Stimulated activated CD4-positive, alpha-beta T cell treated with anti-CD3 and anti-CD28 coated beads, TNF-alpha, amount 100 ng/mL, for 4 hours (primary cell): ENCODE measurements around the gene SNRPD1.
"Not testable (repeated sequence)": the region's sequence is repeated elsewhere in the genome, so short reads cannot be mapped to it uniquely, and the experiment has no call there.

Experiments used
- DNase-seq, 3 experiments: peaks; one replicate each; pipeline ENCODE4 v3.0.0-alpha.2; 2020; ENCODE audit warnings: low read depth in 3 of 3

Gene SNRPD1

GRCh38 chr18:21612125-21613039 lies at the start of gene SNRPD1:
Gene SNRPD1 (plus strand): TSS chr18:21612314. CDS start chr18:21612430, 116 bp downstream.
- peak; percentile 73 to 86 (median 78) for DNase-seq

GRCh38 chr18:21571772-21572171 lies 40.3 kb upstream of the SNRPD1 start:
- no peak for DNase-seq

DNA sequence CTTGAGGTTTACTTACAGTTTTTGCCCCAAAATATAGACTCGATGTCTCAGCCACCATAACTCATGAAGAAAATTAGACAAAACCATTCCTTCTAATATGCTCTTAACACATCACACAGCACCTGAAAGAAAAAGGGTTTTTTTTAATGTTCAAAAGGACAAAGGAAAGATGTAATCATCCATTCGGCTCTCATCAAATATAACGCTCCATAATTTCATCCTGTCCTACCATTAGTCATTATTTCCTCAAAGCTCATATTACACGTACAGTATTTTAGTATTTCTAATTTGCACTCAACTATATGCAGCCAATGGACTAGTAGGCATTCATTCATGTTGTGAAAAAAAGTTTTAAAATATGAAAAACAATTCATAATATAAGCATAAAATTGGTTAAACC lies 36.5 kb upstream of the SNRPD1 start:
- DNase-seq, result no peak

DNA sequence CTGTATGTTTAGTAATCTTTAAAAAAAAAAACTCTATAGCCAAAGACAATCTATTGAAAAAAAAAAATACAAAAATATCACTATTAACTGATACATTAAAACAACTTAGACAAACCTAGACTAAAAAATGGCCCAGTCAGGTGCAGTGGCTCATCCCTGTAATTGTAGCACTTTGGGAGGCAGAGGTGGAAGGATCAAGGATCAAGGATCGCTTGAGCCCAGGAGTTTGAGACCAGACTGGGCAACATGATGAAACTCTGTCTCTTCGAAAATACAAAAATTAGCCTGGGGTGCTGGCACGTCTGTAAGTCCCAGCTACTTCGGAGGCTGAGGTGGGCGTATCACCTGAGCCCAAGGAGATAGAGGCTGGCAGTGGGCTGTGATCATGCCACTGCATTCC lies 27.7 kb upstream of the SNRPD1 start:
- no peak for DNase-seq

DNA sequence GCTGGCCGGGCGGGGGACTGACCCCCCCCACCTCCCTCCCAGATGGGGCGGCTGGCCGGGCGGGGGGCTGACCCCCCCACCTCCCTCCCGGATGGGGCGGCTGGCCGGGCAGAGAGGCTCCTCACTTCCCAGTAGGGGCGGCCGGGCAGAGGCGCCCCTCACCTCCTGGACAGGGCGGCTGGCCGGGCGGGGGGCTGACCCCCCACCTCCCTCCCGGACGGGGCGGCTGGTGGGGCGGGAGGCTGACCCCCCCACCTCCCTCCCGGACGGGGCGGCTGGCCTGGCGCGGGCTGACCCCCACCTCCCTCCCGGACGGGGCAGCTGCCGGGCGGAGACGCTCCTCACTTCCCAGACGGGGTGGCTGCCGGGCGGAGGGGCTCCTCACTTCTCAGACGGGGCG lies 19.8 kb upstream of the SNRPD1 start:
- DNase-seq, result not testable (repeated sequence)

GRCh38 chr18:21593540-21594257 lies 18.4 kb upstream of the SNRPD1 start:
- no peak for DNase-seq

DNA sequence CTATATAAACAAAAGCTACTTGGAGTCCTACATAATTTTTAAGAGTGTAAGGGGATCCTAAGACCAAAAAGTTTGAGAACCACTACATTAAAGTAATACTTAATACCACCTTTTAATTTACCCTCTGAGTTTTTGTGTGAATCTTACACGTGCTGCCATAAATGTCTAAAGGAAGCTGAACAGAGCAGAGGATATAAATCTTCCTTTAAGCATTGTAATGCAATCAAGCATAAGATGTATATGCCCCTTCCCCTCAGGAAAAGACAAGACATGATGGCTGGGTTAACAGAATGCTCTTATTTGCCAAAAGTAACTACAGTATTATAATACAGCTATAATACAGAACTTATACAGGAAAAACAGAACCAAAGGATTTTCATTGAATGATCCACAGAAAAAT lies 14.5 kb upstream of the SNRPD1 start:
- DNase-seq, result no peak

GRCh38 chr18:21598726-21599584 lies 13.2 kb upstream of the SNRPD1 start:
- no peak for DNase-seq

- no peak for DNase-seq
Observed at GRCh38 chr18:21599585-21600525, 12.3 kb upstream of the SNRPD1 start.

GRCh38 chr18:21600526-21601410 lies 11.3 kb upstream of the SNRPD1 start, which contains the start of gene ESCO1:
Gene ESCO1 (minus strand): TSS chr18:21600704. CDS start chr18:21574843, 25,861 bp downstream.
- peak; percentile 81 to 86 (median 84) for DNase-seq

DNA sequence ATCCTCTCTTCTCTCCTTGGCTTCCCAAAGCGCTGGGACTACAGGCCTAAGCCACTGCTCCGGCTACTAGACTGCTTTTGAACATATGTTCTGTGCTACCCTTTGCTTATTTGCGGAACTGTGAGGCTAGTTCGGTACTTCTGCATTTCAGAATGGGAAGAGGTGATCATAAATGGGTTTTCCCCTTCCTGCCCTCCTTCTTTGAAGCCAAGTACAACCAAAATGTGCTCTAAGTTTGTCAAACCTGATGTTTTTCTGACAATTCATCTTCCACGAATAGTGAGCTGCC lies 9.9 kb upstream of the SNRPD1 start:
- DNase-seq, result no peak

GRCh38 chr18:21604671-21605070 lies 7.4 kb upstream of the SNRPD1 start:
- no peak for DNase-seq

- no peak for DNase-seq
Observed at GRCh38 chr18:21605213-21605612, 6.9 kb upstream of the SNRPD1 start.

DNA sequence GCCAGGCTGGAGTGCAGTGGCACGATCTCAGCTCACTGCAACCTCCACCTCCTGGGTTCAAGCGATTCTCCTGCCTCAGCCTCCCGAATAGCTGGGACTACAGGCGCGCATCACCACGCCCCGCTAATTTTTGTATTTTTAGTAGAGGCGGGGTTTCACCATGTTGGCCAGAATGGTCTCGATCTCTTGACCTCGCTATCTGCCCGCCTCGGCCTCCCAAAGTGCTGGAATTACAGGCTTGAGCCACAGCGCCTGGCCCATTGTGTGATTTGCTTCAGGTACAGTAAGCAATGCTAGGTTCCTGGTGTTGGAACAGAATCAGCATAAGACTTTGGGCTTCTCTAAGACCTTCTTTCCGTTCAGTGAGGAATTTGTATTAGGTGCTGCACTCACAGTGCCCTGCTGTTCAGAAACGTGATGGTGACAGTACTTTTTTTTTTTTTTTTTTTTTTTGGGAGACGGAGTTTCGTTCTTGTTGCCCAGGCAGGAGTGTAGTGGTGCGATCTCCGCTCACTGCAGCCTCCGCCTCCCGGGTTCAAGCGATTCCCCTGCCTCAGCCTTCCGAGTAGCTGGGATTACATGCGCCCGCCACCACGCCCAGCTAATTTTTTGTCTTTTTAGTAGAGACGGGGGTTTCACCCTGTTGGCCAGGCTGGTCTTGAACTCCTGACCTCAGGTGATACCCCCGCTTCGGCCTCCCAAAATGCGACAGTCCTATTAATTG lies 551 bp upstream of the SNRPD1 start:
- DNase-seq, result not testable (repeated sequence)

DNA sequence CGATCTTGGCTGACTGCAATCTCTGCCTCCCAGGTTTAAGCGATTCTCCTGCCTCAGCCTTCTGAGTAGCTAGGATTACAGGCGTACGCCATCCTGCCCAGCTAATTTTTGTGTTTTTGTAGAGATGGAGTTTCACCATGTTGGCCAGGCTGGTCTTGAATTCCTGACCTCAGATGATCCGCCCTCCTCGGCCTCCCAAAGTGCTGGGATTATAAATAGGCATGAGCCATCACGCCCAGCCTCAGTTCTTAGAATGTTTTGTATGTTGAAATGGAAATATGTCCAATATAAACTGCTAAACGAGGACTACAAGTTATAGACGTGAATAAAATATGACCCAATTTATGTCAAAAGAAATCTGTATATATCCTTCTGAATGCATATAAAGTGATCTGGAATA lies 9.5 kb downstream of the SNRPD1 start:
- not testable (repeated sequence) for DNase-seq

DNA sequence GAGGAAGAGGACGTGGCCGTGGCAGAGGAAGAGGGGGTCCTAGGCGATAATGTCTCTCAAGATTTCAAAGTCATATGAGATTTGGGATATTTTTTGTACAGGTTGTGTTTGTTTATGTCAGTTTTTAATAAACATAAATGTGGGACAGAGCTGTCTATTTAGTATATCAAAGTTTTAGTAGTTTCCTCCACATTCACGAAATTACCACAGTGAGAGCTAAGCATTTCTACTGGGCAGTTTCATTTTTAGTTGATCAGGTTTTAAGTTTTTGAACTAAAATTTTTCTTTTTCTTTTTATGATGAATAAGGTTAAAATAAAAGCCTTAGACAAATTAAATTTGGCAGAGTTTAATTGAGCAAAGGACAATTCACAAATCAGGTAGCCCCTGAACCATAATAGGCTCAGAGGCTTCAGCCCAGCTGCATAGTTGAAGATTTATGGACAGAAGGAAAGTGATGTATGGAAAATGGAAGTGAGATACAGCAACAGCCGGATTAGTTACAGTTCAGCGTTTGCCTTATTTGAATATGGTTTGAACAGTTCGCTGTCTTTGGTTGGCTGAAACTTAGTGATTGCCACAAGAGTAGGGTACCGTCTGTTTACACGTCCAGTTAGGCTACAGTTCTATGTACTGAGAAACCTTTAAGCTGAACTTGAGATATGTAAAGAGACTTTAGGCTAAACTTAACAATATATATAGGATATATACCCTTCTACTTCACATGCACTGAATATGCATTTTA lies 17.1 kb downstream of the SNRPD1 start:
- DNase-seq, result no peak

GRCh38 chr18:21632393-21632792 lies 20.3 kb downstream of the SNRPD1 start:
- DNase-seq, result no peak

DNA sequence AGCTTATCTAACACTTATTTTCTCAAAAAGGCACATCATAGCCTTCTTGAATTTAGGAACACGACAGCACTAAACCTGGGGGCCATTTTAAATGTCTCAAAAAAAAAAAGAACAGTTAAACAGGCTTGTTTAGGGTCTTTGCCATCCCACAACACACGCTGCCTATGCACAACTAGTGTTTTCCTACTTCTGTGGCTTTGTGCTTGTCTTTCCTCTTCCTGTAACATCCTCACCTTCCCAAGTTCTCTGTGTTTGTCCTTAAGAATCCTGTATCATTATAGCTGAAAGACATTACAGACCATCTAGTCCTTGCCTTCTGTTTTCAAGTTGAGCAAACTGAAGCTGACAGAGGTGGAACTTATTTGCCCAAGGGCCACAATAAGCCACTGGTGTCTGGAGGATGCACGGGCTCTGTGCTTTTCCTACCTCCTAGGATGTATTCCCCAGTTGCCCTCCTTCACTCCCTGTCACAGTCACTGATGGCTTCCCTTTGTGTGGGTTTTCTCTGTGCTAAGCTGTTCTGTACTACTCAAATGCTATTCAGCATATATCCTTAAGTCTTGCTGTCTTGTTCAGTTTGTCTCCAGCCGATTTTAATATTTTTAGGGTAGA lies 22.6 kb downstream of the SNRPD1 start:
- DNase-seq, result no peak
